DMS 273 treated with DMSO at 0.1 percent for 48 hours (cell line): ENCODE data around the gene CBLB.

Source experiments
- DNase-seq: peaks from one replicate; lab custom pipeline; 2025; lab: John Stamatoyannopoulos, UW

CBLB gene

DNA sequence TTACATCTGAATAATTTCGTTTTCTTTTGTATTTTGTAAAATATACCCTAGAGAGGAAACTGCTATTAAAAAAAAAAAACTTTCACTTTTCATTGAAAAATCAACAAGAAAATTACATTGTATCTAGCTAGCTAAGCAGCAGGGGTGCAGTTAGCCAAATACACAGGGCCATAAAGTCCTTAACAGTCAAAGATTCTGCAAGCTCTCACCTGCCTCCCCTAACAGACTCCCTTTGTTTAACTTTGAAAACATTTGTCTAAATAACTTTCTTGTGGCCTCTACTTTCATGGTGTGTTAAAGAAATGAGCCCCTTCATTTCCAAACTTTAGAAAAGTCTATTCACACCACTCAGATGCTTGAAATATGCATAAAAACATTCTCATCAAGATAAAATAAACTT is 23.3 kb downstream of the CBLB start:
- DNase-seq = no peak

DNA sequence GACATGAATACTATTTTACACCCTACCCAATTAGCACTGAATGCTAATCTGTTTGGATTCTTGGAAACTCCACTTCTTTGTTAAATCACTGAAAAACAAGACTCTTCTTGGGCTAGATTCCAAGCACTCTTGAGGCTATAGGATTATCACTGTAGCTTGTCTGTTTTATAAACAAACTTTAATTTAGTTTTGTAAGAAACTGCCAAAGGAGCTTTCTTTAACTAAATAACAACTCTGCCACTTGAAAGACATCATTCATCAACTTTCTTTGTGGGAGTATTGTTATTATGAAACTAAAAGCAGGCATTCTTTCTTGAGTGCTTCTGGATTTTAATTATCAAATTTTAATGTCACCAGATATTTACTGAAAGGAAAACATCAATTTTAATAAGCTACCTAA is 24.1 kb downstream of the CBLB start:
- no peak for DNase-seq

DNA sequence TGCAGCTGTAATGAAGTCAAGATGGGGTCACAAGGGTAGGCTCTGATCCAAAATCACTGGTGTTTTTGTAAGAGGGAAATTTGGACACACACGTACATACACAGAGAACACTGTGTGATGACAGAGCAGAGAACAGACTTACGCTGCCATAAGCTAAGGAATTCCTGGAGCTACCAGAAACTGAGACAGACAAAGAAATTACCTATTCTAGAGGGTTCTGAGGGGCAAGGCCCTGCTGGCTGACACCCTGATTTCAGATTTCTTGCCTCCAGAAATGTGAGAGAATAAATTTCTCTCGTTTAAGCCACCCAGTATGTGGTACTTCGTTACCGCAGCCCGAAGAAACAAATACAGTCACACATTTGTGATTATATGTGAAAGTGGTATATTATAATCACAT is 24.8 kb downstream of the CBLB start:
- no peak for DNase-seq

GRCh38 chr3:105842943-105843342 is 25.9 kb downstream of the CBLB start:
- DNase-seq = peak; percentile 76

- peak; percentile 33 for DNase-seq
These were observed 26.4 kb downstream of the CBLB start for GRCh38 chr3:105842449-105842848.

DNA sequence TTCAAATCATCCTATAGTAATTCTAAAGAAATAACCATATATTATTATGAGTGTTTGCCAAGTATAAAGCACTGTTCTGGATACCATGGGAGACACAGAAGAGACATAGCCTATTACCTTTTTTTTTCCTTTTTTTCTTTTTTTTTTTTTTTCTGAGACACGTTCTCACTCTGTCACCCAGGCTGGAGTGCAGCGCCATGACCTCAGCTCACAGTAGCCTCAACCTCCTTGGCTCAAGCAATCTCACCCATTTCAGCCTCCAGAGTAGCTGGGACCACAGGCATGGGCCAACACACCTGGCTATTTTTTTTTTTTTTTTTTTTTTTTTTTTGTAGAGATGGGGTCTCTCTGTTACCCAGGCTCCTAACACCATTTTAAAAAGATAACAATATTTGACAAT is 30.9 kb downstream of the CBLB start:
- DNase-seq = no peak

DNA sequence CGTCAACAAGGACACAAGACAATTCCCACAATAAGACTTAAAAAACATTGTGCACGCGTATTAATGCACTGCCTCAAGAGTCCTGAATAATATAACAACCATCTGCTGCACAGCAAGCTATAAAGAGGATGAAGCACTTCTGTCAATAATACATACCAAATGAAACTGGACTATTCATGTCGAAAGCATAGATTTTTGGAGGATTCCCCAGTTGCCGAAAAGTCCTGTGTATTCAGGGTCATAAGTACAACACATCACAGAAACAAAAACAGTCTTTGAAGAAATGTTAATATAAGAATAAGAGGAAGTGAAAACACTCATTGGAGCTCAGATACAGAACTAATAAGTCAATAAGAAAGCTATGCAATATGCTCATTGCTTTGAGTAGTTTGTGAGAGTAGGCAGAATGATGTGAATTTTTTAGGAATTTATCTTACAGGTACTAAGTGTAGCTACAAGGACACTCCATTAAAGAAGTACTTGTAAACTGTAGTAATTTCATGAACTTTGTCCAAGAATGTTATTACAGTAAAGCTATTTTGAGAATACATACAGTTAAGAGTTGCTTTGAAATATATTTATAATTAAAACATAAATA is 31.6 kb downstream of the CBLB start:
- peak; percentile 52 for DNase-seq

DNA sequence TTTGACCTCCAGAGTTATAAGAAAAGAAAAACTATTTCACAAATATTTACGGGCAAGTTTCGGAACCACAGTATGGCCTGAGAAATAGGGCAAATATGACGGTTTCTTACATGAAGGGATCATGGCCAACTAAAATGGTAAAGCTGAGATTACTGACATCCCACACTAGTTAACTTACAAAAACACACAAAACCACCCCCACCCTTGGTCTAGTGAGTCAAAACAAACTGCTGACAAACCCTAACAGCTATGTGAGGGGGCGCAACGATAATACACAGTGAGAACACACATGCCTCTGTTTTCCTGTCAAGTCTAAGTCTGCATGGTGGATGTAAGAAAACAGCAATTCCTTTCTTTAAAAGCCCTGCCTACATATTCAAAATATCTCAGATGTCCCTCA is 32.3 kb downstream of the CBLB start:
- DNase-seq = no peak

DNA sequence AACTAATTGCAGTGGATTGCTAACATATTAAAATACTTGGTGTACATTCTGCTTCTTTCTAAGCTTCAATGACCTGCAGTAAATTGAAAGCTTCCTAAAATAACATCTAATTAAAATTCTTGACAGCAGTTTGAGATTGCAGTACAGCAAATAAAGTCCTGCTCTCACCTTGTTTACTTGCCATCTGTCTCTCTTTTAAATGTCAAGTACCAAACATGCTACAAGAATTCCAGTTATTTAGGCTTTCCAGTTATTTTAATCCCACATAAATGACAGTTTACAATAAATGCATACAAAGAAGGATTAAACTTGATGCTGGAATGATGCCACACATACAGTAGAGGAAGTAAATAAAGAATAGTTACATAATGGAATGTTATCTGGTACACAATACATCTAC is 33.2 kb downstream of the CBLB start:
- peak; percentile 43 for DNase-seq

GRCh38 chr3:105834768-105835167 is 34.0 kb downstream of the CBLB start:
- no peak for DNase-seq

DNA sequence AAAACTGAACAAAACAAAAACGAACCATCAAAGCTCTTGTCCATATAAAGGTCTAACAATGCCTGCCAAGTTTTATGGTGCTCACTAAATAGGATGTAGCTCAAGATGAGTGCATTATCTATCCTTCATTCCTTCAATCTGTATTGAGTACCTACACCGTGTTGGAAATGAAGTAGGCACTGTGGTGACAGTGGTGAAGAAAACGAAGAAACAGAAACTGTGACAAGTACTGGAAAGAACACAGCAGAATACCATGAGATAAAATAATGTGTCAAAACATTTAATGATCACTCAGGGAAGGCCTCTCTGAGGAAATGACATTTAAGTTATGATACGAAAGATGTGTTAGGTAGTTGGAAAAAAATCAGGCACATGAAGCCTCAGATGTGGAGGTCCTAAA is 36.2 kb downstream of the CBLB start:
- no peak for DNase-seq

- no peak for DNase-seq
These were observed 38.0 kb downstream of the CBLB start for GRCh38 chr3:105830836-105831235.

DNA sequence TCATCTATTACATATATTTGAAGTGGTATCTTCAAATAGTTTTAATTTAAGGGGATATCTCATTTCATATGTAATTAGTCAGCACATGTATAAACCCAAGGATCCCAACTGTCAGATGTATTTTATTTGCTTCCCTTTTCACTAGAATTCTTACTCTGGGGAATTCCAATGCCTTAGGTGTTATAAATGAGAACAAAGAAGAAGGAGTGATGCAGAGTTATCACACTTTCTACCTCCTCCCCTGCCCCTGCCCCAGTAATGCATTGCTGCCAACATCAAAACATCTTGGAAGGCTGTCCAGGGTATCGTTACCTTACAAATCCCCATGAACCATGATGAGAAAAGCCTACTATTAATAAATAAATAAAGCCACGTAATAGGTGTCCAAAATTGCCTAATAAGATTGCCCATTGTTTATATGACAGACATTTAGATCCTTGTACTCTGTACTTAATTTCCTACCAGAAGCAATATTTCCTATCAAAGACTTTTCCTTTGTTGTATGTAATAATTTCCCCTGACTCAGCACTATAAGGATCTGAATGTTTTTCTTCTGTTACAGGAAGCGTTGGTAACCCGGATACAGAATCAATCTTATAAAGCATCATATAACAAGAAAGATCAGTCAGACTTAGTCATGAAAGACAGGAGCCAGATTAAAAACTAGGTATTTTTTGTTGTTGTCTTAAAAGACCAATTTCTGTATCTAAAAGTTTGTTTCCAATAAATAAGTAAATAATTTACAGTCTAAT is 38.8 kb downstream of the CBLB start:
- no peak for DNase-seq

DNA sequence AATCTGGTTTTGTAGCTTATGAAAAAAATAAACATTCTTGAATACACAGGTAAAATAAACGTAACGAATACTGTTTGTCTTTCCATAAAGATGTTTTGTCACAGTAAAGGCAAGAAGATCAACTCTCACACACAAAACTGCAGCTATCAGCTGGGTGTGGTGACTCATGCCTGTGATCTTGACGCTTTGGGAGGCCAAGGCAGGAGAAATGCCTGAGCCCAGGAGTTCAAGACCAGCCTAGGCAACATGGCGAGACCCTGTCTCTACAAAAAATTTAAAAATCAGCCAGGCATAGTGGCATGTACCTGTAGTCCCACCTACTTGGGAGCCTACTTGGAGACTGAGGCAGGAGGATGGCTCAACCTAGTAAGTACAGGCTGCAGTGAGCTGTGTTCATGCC is 39.6 kb downstream of the CBLB start:
- DNase-seq = no peak

GRCh38 chr3:105828703-105829102 is 40.1 kb downstream of the CBLB start:
- no peak for DNase-seq

DNA sequence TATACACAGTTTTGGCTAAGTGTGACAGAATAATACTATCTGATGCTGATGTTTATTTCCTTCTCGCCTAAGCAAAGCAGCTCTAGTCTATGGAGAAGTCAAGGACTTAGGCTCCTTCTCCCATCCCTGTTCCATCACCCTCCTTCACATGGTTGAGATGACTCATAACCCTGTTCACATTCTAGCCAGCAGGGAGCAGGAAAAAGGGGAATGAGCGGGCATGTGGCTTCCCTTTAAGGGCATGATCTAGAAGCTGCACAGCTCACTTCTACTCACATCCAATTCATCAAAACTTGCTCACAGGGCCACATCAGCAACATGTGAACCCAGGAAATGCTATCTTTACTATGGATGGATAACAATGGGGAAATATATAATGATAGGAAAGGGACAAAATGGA is 40.9 kb downstream of the CBLB start:
- no peak for DNase-seq

DNA sequence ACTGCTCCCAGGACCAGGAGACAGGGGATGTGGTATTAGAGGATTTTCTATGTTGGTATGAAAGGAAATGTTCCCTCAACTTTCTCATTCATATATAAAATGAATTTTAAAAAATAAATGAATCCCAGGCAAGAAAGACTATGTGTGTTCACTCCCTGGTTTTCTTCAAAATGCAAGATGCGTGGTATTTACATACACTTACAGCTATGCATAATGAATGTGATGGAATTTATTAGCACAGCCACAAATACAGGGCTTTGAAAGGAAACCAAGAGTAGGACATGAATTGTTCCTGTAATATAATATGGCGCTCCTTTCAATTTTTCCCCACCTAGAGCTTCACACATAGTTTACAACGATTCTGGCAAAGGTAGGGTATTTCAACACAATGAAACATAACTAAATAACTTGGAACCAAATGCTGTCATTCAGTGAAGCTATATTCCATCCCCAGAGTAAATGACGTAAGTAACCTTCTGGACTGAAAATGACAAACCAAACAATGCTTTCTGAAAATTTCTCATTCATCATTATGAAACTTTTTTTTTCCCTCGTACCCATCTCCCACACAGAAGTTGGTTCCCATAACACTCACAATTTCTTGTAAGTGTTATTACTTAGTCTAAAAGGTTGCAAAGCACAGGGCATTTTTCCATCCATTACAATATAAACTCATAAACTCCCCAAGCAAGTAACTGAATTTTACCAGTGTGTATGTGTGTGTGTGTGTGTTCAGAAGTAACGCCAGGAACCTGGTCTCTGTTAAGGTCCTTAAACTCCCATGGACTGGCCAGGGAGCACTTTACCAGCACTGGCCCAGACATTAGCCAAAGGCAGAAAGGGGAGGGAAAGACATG is 41.8 kb downstream of the CBLB start:
- DNase-seq = no peak

GRCh38 chr3:105824129-105824528 is 44.7 kb downstream of the CBLB start:
- DNase-seq = no peak

GRCh38 chr3:105823149-105823867 is 45.5 kb downstream of the CBLB start:
- no peak for DNase-seq

GRCh38 chr3:105822171-105823123 is 46.4 kb downstream of the CBLB start:
- no peak for DNase-seq

- DNase-seq = no peak
These were observed 47.4 kb downstream of the CBLB start for GRCh38 chr3:105821433-105821832.
